HuH-7.5 (cell line): ENCODE data around the gene IFIH1.
A peak's percentile ranks its signal among the peaks of the same experiment; 100 is the strongest.

Experiments used
- DNase-seq: peaks from one replicate; pipeline ENCODE4 v3.0.0; 2011; ENCODE audit warnings: low spot score

Gene IFIH1

GRCh38 chr2:162318328-162319180, at the start of gene IFIH1:
Gene IFIH1 (minus strand): TSS chr2:162318684. CDS start chr2:162318307, 377 bp downstream.
- DNase-seq = peak; percentile 87

- DNase-seq = no peak
Observed at GRCh38 chr2:162365392-162365791, 46.9 kb upstream of the IFIH1 start.

- DNase-seq = no peak
Observed at GRCh38 chr2:162344617-162344950, 26.1 kb upstream of the IFIH1 start.

- DNase-seq = peak; percentile 81
Observed at GRCh38 chr2:162343824-162344616, 25.5 kb upstream of the IFIH1 start, which contains the start of gene GCA. Gene GCA (plus strand): TSS chr2:162344132. CDS start chr2:162344249, 117 bp downstream.

GRCh38 chr2:162343492-162343823, 25.0 kb upstream of the IFIH1 start:
- DNase-seq = no peak

- DNase-seq = no peak
Observed at GRCh38 chr2:162342841-162343240, 24.4 kb upstream of the IFIH1 start.

- DNase-seq = no peak
Observed at GRCh38 chr2:162342321-162342720, 23.8 kb upstream of the IFIH1 start.

GRCh38 chr2:162340822-162341221, 22.3 kb upstream of the IFIH1 start:
- no peak for DNase-seq

GRCh38 chr2:162337868-162338267, 19.4 kb upstream of the IFIH1 start:
- DNase-seq = no peak

- no peak for DNase-seq
Observed at GRCh38 chr2:162333968-162334367, 15.5 kb upstream of the IFIH1 start.

GRCh38 chr2:162330881-162331280, 12.4 kb upstream of the IFIH1 start:
- no peak for DNase-seq

GRCh38 chr2:162328424-162329157, 10.1 kb upstream of the IFIH1 start:
- no peak for DNase-seq

- no peak for DNase-seq
Observed at GRCh38 chr2:162327806-162328205, 9.3 kb upstream of the IFIH1 start.

GRCh38 chr2:162327134-162327769, 8.8 kb upstream of the IFIH1 start:
- DNase-seq = no peak

- DNase-seq = no peak
Observed at GRCh38 chr2:162324953-162325352, 6.5 kb upstream of the IFIH1 start.

GRCh38 chr2:162320864-162321517, 2.5 kb upstream of the IFIH1 start:
- DNase-seq = no peak

GRCh38 chr2:162317861-162318327, 590 bp downstream of the IFIH1 start:
- no peak for DNase-seq

GRCh38 chr2:162317058-162317742, 1.3 kb downstream of the IFIH1 start:
- DNase-seq = no peak

- DNase-seq = no peak
Observed at GRCh38 chr2:162316590-162316989, 1.9 kb downstream of the IFIH1 start.

GRCh38 chr2:162315938-162316337, 2.5 kb downstream of the IFIH1 start:
- DNase-seq = no peak

- no peak for DNase-seq
Observed at GRCh38 chr2:162312853-162313252, 5.6 kb downstream of the IFIH1 start.
